Activated T-cell treated with anti-CD3 and anti-CD28 coated beads, Interleukin-2, amount 50 U/mL, for 48 hours (primary cell): ENCODE measurements around the gene DR1.

Source experiments
- DNase-seq, 2 experiments: peaks; one replicate each; pipeline ENCODE4 v3.0.0-alpha.2; 2020

The DR1 gene

GRCh38 chr1:93345633-93346420 lies at the start of gene DR1:
DR1 (plus strand) TSS chr1:93345907; CDS start chr1:93346646, 739 bp downstream.
- DNase-seq: peak; percentile 92 to 95

DNA sequence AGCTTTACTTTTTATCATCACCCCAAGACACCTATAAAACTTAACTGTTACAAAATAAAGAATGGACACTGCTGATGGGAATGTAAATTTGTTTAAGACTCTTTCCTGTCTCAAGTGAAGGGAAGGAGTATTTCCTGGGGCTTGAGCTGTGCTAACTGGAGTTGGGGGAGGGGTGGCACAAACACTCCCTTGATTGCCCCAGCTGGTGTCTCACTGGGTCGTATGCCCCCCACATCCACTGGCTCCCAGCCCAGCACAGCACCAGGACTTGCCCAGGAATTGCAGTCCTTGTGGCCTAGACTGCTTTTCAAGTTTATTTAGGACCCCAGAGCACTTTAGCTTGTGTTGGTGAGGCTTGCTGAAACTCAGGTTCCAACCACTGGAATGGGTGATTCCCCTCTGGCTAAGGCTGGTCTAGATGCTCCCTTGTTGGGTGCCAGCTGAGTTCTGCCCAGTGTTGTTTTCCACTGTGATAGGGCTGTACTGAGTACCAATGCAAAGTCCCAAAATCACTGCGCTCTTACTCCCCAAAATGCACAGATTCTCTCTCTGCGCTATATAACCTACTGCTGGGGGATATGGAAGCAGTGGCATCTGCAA lies 49.1 kb upstream of the DR1 start:
- no peak for DNase-seq

- no peak for DNase-seq
These were observed 44.6 kb upstream of the DR1 start for GRCh38 chr1:93301131-93301530.

GRCh38 chr1:93302078-93302477 lies 43.6 kb upstream of the DR1 start:
- no peak for DNase-seq

DNA sequence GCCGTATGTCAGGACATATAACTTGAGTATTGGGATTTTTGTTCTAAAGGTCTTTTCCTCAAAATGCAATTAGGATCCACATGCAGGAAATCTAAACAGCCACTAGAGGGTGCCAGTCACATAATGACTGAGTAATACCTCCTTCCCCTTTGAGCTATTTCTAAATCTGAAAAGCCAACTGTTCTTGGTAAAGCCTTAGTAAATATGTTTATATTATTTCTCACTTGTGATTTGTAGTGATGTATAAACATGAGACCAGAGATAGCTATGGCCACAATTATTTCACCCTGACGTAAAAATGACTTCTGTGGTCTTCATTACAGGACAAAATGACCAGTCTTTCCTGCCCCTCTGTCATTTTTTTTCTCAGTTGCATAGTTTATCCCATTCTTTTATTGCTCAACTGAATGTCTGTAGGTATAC lies 41.0 kb upstream of the DR1 start:
- peak in 1 of 2 experiments; percentile 23 for DNase-seq

DNA sequence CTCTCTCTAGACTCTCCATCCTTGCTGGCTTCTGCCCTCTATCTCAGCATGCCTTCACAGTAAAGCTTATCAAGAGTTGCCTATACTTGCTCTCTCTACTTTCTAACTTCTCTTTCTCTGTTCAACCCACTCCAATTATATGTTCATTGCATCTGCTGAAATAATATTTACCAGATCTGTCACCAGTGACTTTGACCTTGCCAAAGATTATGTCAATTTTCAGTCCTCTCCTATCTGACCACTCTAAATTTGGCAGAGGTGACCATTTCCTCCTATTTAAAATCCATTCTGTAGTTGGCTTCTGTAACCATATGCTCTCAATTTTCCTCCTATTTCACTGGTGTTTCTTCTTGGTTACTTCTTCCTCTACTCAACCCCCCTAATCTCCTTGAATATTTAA lies 38.8 kb upstream of the DR1 start:
- DNase-seq: no peak

GRCh38 chr1:93313026-93313425 lies 32.7 kb upstream of the DR1 start:
- DNase-seq: no peak

GRCh38 chr1:93317207-93317606 lies 28.5 kb upstream of the DR1 start:
- DNase-seq: no peak

GRCh38 chr1:93317943-93318342 lies 27.8 kb upstream of the DR1 start:
- no peak for DNase-seq

DNA sequence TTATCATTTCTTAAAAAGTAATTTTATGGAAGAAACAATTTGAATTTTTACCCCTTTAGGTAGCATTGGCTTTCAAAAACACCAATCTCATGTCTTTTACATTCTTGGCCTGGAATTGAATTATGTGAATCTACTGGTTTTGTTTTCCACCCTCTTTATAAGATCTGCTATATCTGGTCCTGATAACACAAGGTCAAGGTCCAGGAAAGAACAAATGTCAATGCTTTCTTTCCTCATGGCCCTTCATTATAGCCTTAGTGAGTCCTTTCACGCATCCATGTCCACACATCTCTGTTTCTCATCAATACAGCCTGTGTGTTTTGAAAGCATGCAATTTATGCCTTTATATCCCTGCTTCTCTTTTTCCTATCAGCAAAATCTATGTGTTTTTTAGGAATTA lies 24.0 kb upstream of the DR1 start:
- DNase-seq: no peak

- DNase-seq: no peak
These were observed 23.4 kb upstream of the DR1 start for GRCh38 chr1:93322349-93322748.

DNA sequence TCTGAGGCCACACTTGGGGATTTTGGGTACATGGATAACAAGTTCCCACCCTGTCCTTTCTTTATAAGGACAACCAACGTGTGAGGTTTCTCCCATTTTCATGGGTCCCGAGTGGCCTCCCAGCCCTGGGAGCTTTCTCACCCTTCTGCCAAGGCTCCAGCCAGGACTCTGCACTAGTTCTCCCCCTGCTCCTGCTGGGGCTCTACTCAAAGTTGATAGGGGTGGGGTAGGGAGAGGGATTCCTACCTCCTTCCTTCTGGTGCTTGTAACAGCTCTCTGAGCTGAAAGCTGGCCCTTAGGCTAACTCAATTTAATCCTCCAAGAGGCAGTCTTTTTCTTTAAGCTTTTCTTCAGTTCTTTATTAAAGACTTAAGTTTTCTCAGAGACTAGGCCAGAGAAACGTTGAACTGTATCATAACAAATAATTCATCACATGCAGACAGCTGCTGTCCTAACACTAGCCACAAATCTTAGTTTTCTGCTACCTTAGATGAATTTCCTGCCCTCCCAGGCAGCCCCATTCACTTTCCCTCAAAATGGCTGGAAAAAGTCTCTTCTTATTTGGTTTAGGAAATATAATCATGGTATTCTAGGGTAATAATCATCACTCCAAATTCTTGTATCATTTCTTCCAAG lies 22.4 kb upstream of the DR1 start:
- no peak for DNase-seq

GRCh38 chr1:93324486-93325464 lies 20.9 kb upstream of the DR1 start:
- no peak for DNase-seq

DNA sequence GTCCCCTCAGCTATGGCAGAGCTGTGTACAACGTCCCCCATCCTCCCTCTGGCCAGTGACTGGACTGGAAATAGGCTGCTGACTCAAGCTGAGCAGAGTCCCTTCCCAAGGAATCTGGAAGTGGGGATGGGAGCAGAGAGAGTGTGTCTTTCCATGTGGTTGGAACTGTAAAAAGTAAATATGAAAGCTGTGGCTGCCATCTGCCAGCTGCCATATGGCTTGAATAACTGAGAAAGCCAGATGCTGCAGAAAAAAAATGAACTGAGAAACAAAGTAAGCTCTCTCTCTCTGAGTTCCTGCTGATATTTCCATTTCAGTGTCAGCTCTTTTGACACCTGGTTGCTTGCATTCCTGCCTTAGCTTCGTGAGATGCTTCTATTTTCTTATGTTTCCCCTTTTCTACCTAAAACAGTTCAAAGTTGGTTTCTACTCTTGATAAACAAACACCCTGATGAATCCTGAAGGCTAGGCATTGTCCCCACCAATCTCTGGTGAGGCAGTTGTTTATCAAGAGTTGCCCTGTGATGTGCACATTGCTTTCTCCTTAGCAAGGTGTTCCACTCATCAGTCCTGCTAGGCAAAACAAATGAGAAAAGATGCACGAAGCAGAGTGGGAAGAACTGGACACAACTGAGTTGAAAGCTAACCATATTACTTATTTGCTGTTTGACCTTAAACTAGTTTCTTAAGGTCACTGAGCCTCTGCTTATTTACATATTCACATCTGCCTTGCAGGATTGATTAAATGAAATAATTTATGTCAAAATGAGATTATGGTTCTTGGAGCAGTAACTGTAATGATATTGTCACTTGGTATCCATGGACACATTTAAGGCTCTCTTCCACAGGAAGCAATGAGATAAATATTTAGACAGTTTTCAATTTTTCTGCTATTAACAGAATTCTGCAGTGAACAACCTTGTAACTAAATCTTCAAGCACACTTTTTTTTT lies 16.6 kb upstream of the DR1 start:
- DNase-seq: no peak

- no peak for DNase-seq
These were observed 15.5 kb upstream of the DR1 start for GRCh38 chr1:93330196-93330595.

GRCh38 chr1:93330617-93331016 lies 15.1 kb upstream of the DR1 start:
- DNase-seq: no peak

DNA sequence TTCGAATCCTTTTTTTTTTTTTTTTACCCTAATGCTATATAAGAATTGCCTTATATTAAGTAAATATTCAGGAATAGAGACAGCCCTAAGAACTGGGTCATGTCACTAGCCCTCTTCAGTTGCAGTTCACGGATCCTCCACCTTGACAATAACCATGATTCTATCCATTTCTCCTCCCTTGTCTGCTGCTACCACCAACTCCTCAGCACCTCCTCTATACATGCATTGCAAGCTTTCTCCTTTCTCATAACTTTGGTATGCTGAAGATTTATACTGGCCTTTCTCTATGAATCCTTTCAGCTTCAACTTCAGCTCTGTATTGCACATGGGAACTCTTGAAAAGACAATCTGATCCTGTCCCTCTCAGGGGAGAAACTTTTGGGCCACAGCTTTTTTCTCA lies 14.3 kb upstream of the DR1 start:
- no peak for DNase-seq

- no peak for DNase-seq
These were observed 13.3 kb upstream of the DR1 start for GRCh38 chr1:93332368-93332767.

GRCh38 chr1:93338387-93339146 lies 7.1 kb upstream of the DR1 start:
- DNase-seq: no peak

- no peak for DNase-seq
These were observed 6.5 kb upstream of the DR1 start for GRCh38 chr1:93339171-93339697.

GRCh38 chr1:93340090-93340489 lies 5.6 kb upstream of the DR1 start:
- DNase-seq: no peak
